K562 (cell line): ENCODE results near the gene RABL2B. TPM values are rescaled to one million over a fixed set of nuclear protein-coding genes. Genes with fewer than 3 reads are reported as not detected.

ENCODE experiments used
- ATAC-seq: fragments of 200-7000 bp; cut with Tn5 transposase; 3 replicates; pipeline ENCODE4 v1.9.1; 2020; ENCODE audit warnings: moderate library complexity
- BruUV-seq: library from RNA; stranded (reverse); fragments of 400-500 nt; replicated peaks from 2 replicates; lab custom pipeline; 2021; lab: Mats Ljungman, UMichigan
- CTCF ChIA-PET: fragments of 300-600 bp; formaldehyde crosslinking; extraction: SDS; loops from one replicate; lab custom pipeline; 2021; ENCODE audit warnings: low intra/inter-chr PET ratio; lab: Yijun Ruan, JAX
- POLR2A ChIA-PET: fragments of 300-600, 350-650 bp; sonication (Branson Sonifier 250); formaldehyde crosslinking; extraction: SDS; loops from one replicate; lab custom pipeline; 2021; ENCODE audit warnings: antibody characterized with exemption, inconsistent platforms; lab: Yijun Ruan, JAX
- DNase-seq, 4 experiments: peaks; one replicate each; pipeline versions ENCODE4 v3.0.0 to v3.0.0-alpha.2; 2011 to 2018; ENCODE audit warnings: low spot score in 3 of 4, mixed read lengths in 3 of 4; ENCODE audit errors: extremely low read depth in 1 of 4
- FAIRE-seq: peaks from 2 replicates; lab custom pipeline; 2011; peaks lifted over from hg19 to GRCh38; lab: Jason Lieb, UNC
- H2AFZ ChIP-seq: 2 replicates; pipeline ENCODE4 v1.6.0; 2011; ENCODE audit warnings: low read depth, low read length, control low read depth, inconsistent platforms
- H3K27ac ChIP-seq: fragments of 200-600 bp; 3 replicates; pipeline ENCODE4 v1.8.0; 2011; ENCODE audit warnings: low read depth, mild to moderate bottlenecking, control low read depth, inconsistent platforms, low read length, moderate library complexity, mixed read lengths; ENCODE audit errors: extremely low read depth
- H3K27me3 ChIP-seq, 2 experiments: fragments of 300-600 bp in 1 of 2; 2 replicates in 1 of 2; 3 replicates in 1 of 2; pipeline versions ENCODE4 v1.6.0 to v1.8.0; 2011; ENCODE audit warnings: inconsistent platforms in 2 of 2, low read length in 2 of 2, mild to moderate bottlenecking in 1 of 2, mixed read lengths in 1 of 2, moderate library complexity in 1 of 2; ENCODE audit not compliant: control insufficient read depth in 2 of 2, insufficient read depth in 2 of 2
- H3K36me3 ChIP-seq: fragments of 300-600 bp; 3 replicates; pipeline ENCODE4 v1.8.0; 2011; ENCODE audit warnings: mild to moderate bottlenecking, low read length, inconsistent platforms; ENCODE audit not compliant: control insufficient read depth, insufficient read depth
- H3K4me1 ChIP-seq, 2 experiments: fragments of 200-600 bp in 1 of 2; replicated peaks in 1 of 2; 2 replicates in 1 of 2; 3 replicates in 1 of 2; pipeline versions ENCODE4 v1.5.1 to v1.8.0; 2011; ENCODE audit warnings: inconsistent platforms in 2 of 2, low read length in 2 of 2, mild to moderate bottlenecking in 1 of 2, mixed read lengths in 1 of 2, moderate library complexity in 1 of 2; ENCODE audit not compliant: control insufficient read depth in 2 of 2, insufficient read depth in 2 of 2
- H3K4me2 ChIP-seq: 2 replicates; pipeline ENCODE4 v1.6.1; 2011; ENCODE audit warnings: low read length, control low read depth, inconsistent platforms, mixed read lengths; ENCODE audit not compliant: insufficient read depth
- H3K4me3 ChIP-seq: fragments of 200-600 bp; sonication (generic), shearing (Covaris generic); 2 replicates; pipeline ENCODE4 v1.5.1; 2016; ENCODE audit warnings: control low read depth, inconsistent platforms
- H3K79me2 ChIP-seq: fragments of 200-600 bp; 3 replicates; pipeline ENCODE4 v1.8.0; 2011; ENCODE audit warnings: low read length, inconsistent platforms; ENCODE audit not compliant: control insufficient read depth, insufficient read depth
- H3K9ac ChIP-seq, 2 experiments: 2 replicates each; pipeline versions ENCODE4 v1.6.0 to v1.6.1; 2011; ENCODE audit warnings: low read depth in 2 of 2, low read length in 2 of 2, control low read depth in 1 of 2, inconsistent platforms in 1 of 2, mild to moderate bottlenecking in 1 of 2, mixed read lengths in 1 of 2; ENCODE audit not compliant: insufficient read depth in 1 of 2
- H3K9me1 ChIP-seq: one replicate; pipeline ENCODE4 v1.6.0; 2011; ENCODE audit warnings: inconsistent platforms, mild to moderate bottlenecking, low read length, moderate library complexity; ENCODE audit not compliant: control insufficient read depth, insufficient read depth
- H3K9me3 ChIP-seq: replicated peaks from 2 replicates; pipeline ENCODE4 v1.5.1; 2011; ENCODE audit warnings: low read depth, low read length, inconsistent platforms; ENCODE audit not compliant: control insufficient read depth, insufficient read depth
- H4K20me1 ChIP-seq: replicated peaks from 2 replicates; pipeline ENCODE4 v1.6.1; 2011; ENCODE audit warnings: low read length, inconsistent platforms, mixed read lengths; ENCODE audit not compliant: control insufficient read depth, insufficient read depth
- CBX8 ChIP-seq: fragments of 200-600 bp; sonication (generic); IDR thresholded peaks from 2 replicates; pipeline ENCODE4 v1.6.1; 2012; ENCODE audit warnings: borderline replicate concordance, mixed run types, low read depth, mild to moderate bottlenecking, moderate library complexity, mixed read lengths, low read length, control low read depth, inconsistent platforms; ENCODE audit not compliant: poor library complexity, severe bottlenecking; ENCODE audit errors: extremely low read depth
- CREBBP ChIP-seq: IDR thresholded peaks from one replicate; pipeline ENCODE4 v1.6.1; 2012; ENCODE audit warnings: low read depth, mild to moderate bottlenecking, control low read depth, inconsistent platforms, low read length
- CTBP1 ChIP-seq: fragments of 450-650 bp; IDR thresholded peaks from 2 replicates; pipeline ENCODE4 v1.6.1; 2016; ENCODE audit warnings: borderline replicate concordance
- DMBX1 ChIP-seq: fragments of 250-450 bp; sonication (Bioruptor Pico); IDR thresholded peaks from 2 replicates; pipeline ENCODE4 v1.8.0; 2022; ENCODE audit warnings: inconsistent platforms, mild to moderate bottlenecking, moderate library complexity, borderline replicate concordance
- EP400 ChIP-seq: fragments of 450-650 bp; IDR thresholded peaks from 2 replicates; pipeline ENCODE4 v1.6.1; 2017; ENCODE audit warnings: antibody characterized with exemption, mild to moderate bottlenecking, moderate library complexity
- KHSRP ChIP-seq: fragments of 450-650 bp; IDR thresholded peaks from 2 replicates; pipeline ENCODE4 v1.6.1; 2017
- PURB ChIP-seq: sonication (generic); formaldehyde crosslinking; IDR thresholded peaks from 2 replicates; pipeline ENCODE4 v1.9.0; 2021; ENCODE audit warnings: low read depth, mild to moderate bottlenecking, missing genetic modification reagents
- YBX1 ChIP-seq: fragments of 450-650 bp; IDR thresholded peaks from 2 replicates; pipeline ENCODE4 v1.7.1; 2016; ENCODE audit warnings: mild to moderate bottlenecking
- ZNF121 ChIP-seq: sonication (generic); formaldehyde crosslinking; conservative IDR thresholded peaks from 2 replicates; pipeline ENCODE4 v1.8.0; 2022; ENCODE audit warnings: missing genetic modification reagents
- WGBS: fragments of 100-300 bp; shearing (Covaris generic); methylation state at CpG from one replicate; pipeline ENCODE4 v1.1.6; 2016; ENCODE audit warnings: low coverage, mixed read lengths; ENCODE audit not compliant: insufficient coverage; ENCODE audit errors: missing lambda C conversion rate; 5-methylcytosine and 5-hydroxymethylcytosine counted together
- in situ Hi-C: fragments of 300-500 bp; cut with MboI; formaldehyde crosslinking; loops from 4 replicates; pipeline ENCODE4 v1.15.0; 2018; ENCODE audit warnings: inconsistent platforms, mixed read lengths
- intact Hi-C: fragments of 100-400 bp; cut with micrococcal nuclease; formaldehyde crosslinking; loops from 2 replicates; pipeline ENCODE4 v1.14.2; 2022
- polyA plus RNA-seq, 8 experiments: library from polyadenylated mRNA; depleted of rRNA in 4 of 8; stranded (reverse) in 5 of 8; unstranded in 3 of 8; fragments of >200 nt; fragmentation: Nextera tagmentation in 2 of 8; fragmentation: Illumina TruSeq in 1 of 8; extraction: Ambion mirVana in 2 of 8; extraction: Trizol in 1 of 8; gene quantifications; 2 replicates each; pipeline versions ENCODE4 v1.2.1 to v1.2.3, GENCODE V29; 2011 to 2014; ENCODE audit warnings: inconsistent platforms in 1 of 8, missing spikeins in 1 of 8
- total RNA-seq, 7 experiments: library from RNA; depleted of rRNA in 6 of 7; stranded (reverse); fragments of >200 nt in 6 of 7; fragmentation: Illumina TruSeq in 2 of 7; extraction: Trizol in 2 of 7; gene quantifications; 2 replicates each; pipeline versions ENCODE4 v1.2.1 to v1.2.3, GENCODE V29; 2011 to 2021; ENCODE audit warnings: low replicate concordance in 1 of 7
- TF ChIP-seq, protein P1 (sequence below): sonication (generic); formaldehyde crosslinking; IDR thresholded peaks from 2 replicates; pipeline ENCODE4 v1.8.0; 2022; ENCODE audit warnings: missing genetic modification reagents, mild to moderate bottlenecking, borderline replicate concordance
- TF ChIP-seq, protein P2 (sequence below): fragments of 250-450 bp; sonication (Bioruptor Pico); IDR thresholded peaks from 2 replicates; pipeline ENCODE4 v1.5.0; 2021

RABL2B gene
- total and polyA plus RNA-seq, 9 of the 15 experiments (the other 6 are each of a cell fraction or from before 2014, with no cell fraction given): 0.76 to 8.5 (median 3.6) TPM

DNA sequence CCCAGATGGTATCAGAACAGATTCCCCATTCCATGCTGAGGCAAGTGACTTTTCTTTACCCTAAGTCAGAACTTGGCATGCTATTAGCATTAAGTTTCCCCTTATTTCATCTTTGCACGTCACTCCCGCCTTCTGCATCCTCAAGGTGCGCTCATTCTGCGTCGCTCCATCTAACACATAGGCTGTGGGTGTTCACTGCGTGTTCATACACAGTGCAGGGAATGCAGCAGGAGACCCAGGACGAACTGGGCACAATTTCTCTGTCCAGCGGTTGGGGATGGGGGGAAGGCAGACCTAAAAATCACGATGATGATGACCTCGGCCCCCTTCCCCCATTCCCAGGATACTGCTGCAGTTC is 65.1 kb downstream of the RABL2B start:
- Histone ChIP-seq H2AFZ (no peak overlapping the region), H3K4me2 (no peak overlapping the region), H3K36me3 (no peaks in the 10 kb centered on the region), H3K4me1 (peaks cover 0 to 3% of the 10 kb centered on the region in 2 experiments; a peak in 1 of 5 replicates), H3K27me3 (peaks cover 13 to 74% of the 10 kb centered on the region in 2 experiments; a peak in 3 of 5 replicates), H3K9me3 (no peaks in the 10 kb centered on the region)
- intact Hi-C loops (no loop called here), in situ Hi-C loops (no loop called here)
- TF ChIP-seq EP400 (no peak), DMBX1 (CRISPR knock-in tag) (no peak), KHSRP (no peak), CREBBP (no peak), ZNF121 (CRISPR knock-in tag) (no peak), PURB (CRISPR knock-in tag) (no peak), CBX8 (no peak), CTBP1 (no peak), YBX1 (no peak)
- TF ChIP-seq, protein P1, sequence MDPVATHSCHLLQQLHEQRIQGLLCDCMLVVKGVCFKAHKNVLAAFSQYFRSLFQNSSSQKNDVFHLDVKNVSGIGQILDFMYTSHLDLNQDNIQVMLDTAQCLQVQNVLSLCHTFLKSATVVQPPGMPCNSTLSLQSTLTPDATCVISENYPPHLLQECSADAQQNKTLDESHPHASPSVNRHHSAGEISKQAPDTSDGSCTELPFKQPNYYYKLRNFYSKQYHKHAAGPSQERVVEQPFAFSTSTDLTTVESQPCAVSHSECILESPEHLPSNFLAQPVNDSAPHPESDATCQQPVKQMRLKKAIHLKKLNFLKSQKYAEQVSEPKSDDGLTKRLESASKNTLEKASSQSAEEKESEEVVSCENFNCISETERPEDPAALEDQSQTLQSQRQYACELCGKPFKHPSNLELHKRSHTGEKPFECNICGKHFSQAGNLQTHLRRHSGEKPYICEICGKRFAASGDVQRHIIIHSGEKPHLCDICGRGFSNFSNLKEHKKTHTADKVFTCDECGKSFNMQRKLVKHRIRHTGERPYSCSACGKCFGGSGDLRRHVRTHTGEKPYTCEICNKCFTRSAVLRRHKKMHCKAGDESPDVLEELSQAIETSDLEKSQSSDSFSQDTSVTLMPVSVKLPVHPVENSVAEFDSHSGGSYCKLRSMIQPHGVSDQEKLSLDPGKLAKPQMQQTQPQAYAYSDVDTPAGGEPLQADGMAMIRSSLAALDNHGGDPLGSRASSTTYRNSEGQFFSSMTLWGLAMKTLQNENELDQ (CRISPR knock-in tag): no peak
- TF ChIP-seq, protein P2, sequence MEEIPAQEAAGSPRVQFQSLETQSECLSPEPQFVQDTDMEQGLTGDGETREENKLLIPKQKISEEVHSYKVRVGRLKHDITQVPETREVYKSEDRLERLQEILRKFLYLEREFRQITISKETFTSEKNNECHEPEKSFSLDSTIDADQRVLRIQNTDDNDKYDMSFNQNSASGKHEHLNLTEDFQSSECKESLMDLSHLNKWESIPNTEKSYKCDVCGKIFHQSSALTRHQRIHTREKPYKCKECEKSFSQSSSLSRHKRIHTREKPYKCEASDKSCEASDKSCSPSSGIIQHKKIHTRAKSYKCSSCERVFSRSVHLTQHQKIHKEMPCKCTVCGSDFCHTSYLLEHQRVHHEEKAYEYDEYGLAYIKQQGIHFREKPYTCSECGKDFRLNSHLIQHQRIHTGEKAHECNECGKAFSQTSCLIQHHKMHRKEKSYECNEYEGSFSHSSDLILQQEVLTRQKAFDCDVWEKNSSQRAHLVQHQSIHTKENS (CRISPR knock-in tag): no peak
- TF ChIP-seq, all 486 proteins: peak for 0
- FAIRE-seq (no peak), ATAC-seq (no peak), DNase-seq (no peak)
- CTCF ChIA-PET: no interaction called here
- no peak overlapping the region for H3K27ac ChIP-seq
- no peak overlapping the region for H3K4me3 ChIP-seq
- BruUV-seq: no TSS peak
- 0 out of 2 replicates have a peak, but pooled peaks cover 5% of the 10 kb centered on the region for H4K20me1 ChIP-seq
- no peak overlapping the region for H3K9ac ChIP-seq
- POLR2A ChIA-PET: no interaction called here
- no peaks in the 10 kb centered on the region for H3K9me1 ChIP-seq
- 0% methylated on average over 9 of the region's 10 CpGs for WGBS
- H3K79me2 ChIP-seq: no peaks in the 10 kb centered on the region
